CD4-positive, alpha-beta T cell treated with Interleukin-6 at 100 ng/mL for 8 hours (primary cell): ENCODE results near the gene ASTN2.

Experiments used
- DNase-seq: peaks from one replicate; pipeline ENCODE4 v3.0.0-alpha.2; 2020; ENCODE audit warnings: mixed read lengths, low spot score

The ASTN2 gene

GRCh38 chr9:117368684-117369230, 46.1 kb downstream of the ASTN2 start:
- no peak for DNase-seq

GRCh38 chr9:117365438-117365837, 49.4 kb downstream of the ASTN2 start:
- DNase-seq, result no peak

GRCh38 chr9:117363006-117363405, 51.9 kb downstream of the ASTN2 start:
- DNase-seq, result no peak

GRCh38 chr9:117359910-117360309, 54.9 kb downstream of the ASTN2 start:
- DNase-seq, result no peak

GRCh38 chr9:117355542-117355941, 59.3 kb downstream of the ASTN2 start:
- DNase-seq, result no peak

GRCh38 chr9:117354997-117355396, 59.9 kb downstream of the ASTN2 start:
- DNase-seq, result no peak

GRCh38 chr9:117354244-117354847, 60.5 kb downstream of the ASTN2 start:
- DNase-seq, result no peak

- DNase-seq, result no peak
Observed at GRCh38 chr9:117344892-117345660, 69.8 kb downstream of the ASTN2 start.

GRCh38 chr9:117343427-117343826, 71.4 kb downstream of the ASTN2 start:
- no peak for DNase-seq

- DNase-seq, result no peak
Observed at GRCh38 chr9:117341151-117341550, 73.7 kb downstream of the ASTN2 start.

GRCh38 chr9:117340422-117340821, 74.4 kb downstream of the ASTN2 start:
- no peak for DNase-seq

- no peak for DNase-seq
Observed at GRCh38 chr9:117335837-117336433, 78.9 kb downstream of the ASTN2 start.

GRCh38 chr9:117334101-117334500, 80.8 kb downstream of the ASTN2 start:
- no peak for DNase-seq

- DNase-seq, result no peak
Observed at GRCh38 chr9:117325831-117326230, 89.0 kb downstream of the ASTN2 start.

GRCh38 chr9:117325110-117325731, 89.6 kb downstream of the ASTN2 start:
- DNase-seq, result no peak

GRCh38 chr9:117323390-117323789, 91.5 kb downstream of the ASTN2 start:
- no peak for DNase-seq

- DNase-seq, result no peak
Observed at GRCh38 chr9:117317192-117317591, 97.7 kb downstream of the ASTN2 start.

- no peak for DNase-seq
Observed at GRCh38 chr9:117315236-117315635, 99.6 kb downstream of the ASTN2 start.

GRCh38 chr9:117313989-117314388, 100.9 kb downstream of the ASTN2 start:
- no peak for DNase-seq

- no peak for DNase-seq
Observed at GRCh38 chr9:117307701-117308100, 107.2 kb downstream of the ASTN2 start.

- DNase-seq, result no peak
Observed at GRCh38 chr9:117306032-117306431, 108.8 kb downstream of the ASTN2 start.

- no peak for DNase-seq
Observed at GRCh38 chr9:117305454-117305853, 109.4 kb downstream of the ASTN2 start.

GRCh38 chr9:117304549-117304948, 110.3 kb downstream of the ASTN2 start:
- DNase-seq, result no peak
